ENCODE results near the gene ARNT2.

ARNT2 gene

GRCh38 chr15:80612118-80612823 lies 208.1 kb downstream of the ARNT2 start:
- no peak for DNase-seq (ENCODE audit: low read depth in 2 of 3, low spot score in 2 of 3)

- no peak for DNase-seq (ENCODE audit: low read depth in 2 of 3, low spot score in 2 of 3)
Observed at GRCh38 chr15:80613762-80614365, 209.7 kb downstream of the ARNT2 start.

GRCh38 chr15:80614711-80615360 lies 210.7 kb downstream of the ARNT2 start:
- DNase-seq (ENCODE audit: low read depth in 2 of 3, low spot score in 2 of 3): no peak

GRCh38 chr15:80615361-80615736 lies 211.2 kb downstream of the ARNT2 start:
- DNase-seq (ENCODE audit: low read depth in 2 of 3, low spot score in 2 of 3): no peak

- no peak for DNase-seq (ENCODE audit: low read depth in 2 of 3, low spot score in 2 of 3)
Observed at GRCh38 chr15:80615783-80616391, 211.7 kb downstream of the ARNT2 start.

- no peak for DNase-seq (ENCODE audit: low read depth in 2 of 3, low spot score in 2 of 3)
Observed at GRCh38 chr15:80618685-80619400, 214.7 kb downstream of the ARNT2 start.

GRCh38 chr15:80619680-80620079 lies 215.5 kb downstream of the ARNT2 start:
- no peak for DNase-seq (ENCODE audit: low read depth in 2 of 3, low spot score in 2 of 3)

- DNase-seq (ENCODE audit: low read depth in 2 of 3, low spot score in 2 of 3): no peak
Observed at GRCh38 chr15:80620141-80620540, 216.0 kb downstream of the ARNT2 start.

GRCh38 chr15:80620931-80621330 lies 216.7 kb downstream of the ARNT2 start:
- no peak for DNase-seq (ENCODE audit: low read depth in 2 of 3, low spot score in 2 of 3)

- no peak for DNase-seq (ENCODE audit: low read depth in 2 of 3, low spot score in 2 of 3)
Observed at GRCh38 chr15:80626643-80627120, 222.5 kb downstream of the ARNT2 start.

- DNase-seq (ENCODE audit: low read depth in 2 of 3, low spot score in 2 of 3): no peak
Observed at GRCh38 chr15:80629355-80629754, 225.2 kb downstream of the ARNT2 start.

- DNase-seq (ENCODE audit: low read depth in 2 of 3, low spot score in 2 of 3): no peak
Observed at GRCh38 chr15:80630981-80631380, 226.8 kb downstream of the ARNT2 start.

GRCh38 chr15:80633221-80633620 lies 229.0 kb downstream of the ARNT2 start:
- DNase-seq (ENCODE audit: low read depth in 2 of 3, low spot score in 2 of 3): no peak

- DNase-seq (ENCODE audit: low read depth in 2 of 3, low spot score in 2 of 3): no peak
Observed at GRCh38 chr15:80635953-80636352, 231.8 kb downstream of the ARNT2 start.

GRCh38 chr15:80636675-80637074 lies 232.5 kb downstream of the ARNT2 start:
- no peak for DNase-seq (ENCODE audit: low read depth in 2 of 3, low spot score in 2 of 3)

GRCh38 chr15:80637747-80638146 lies 233.6 kb downstream of the ARNT2 start:
- DNase-seq (ENCODE audit: low read depth in 2 of 3, low spot score in 2 of 3): no peak

GRCh38 chr15:80638553-80639167 lies 234.5 kb downstream of the ARNT2 start:
- DNase-seq (ENCODE audit: low read depth in 2 of 3, low spot score in 2 of 3): no peak

- DNase-seq (ENCODE audit: low read depth in 2 of 3, low spot score in 2 of 3): no peak
Observed at GRCh38 chr15:80639168-80639555, 235.0 kb downstream of the ARNT2 start.

GRCh38 chr15:80640531-80641121 lies 236.4 kb downstream of the ARNT2 start:
- DNase-seq (ENCODE audit: low read depth in 2 of 3, low spot score in 2 of 3): no peak

- no peak for DNase-seq (ENCODE audit: low read depth in 2 of 3, low spot score in 2 of 3)
Observed at GRCh38 chr15:80641384-80641783, 237.2 kb downstream of the ARNT2 start.

Measured in activated CD8-positive, alpha-beta memory T cell treated with anti-CD3 and anti-CD28 coated beads for 48 hours (primary cell).